BLaER1 treated with 17β-estradiol and CSF1 and Interleukin-3, amounts not matched to agents 10 nM and 100 nM (cell line): ENCODE measurements around the gene SKI.
A peak's percentile ranks its signal among the peaks of the same experiment; 100 is the strongest.

Experiments used
- H3K27ac ChIP-seq, 11 experiments: shearing (Covaris generic); formaldehyde crosslinking; 2 replicates each; pipeline ENCODE4 v1.8.1; 2022
- H3K27me3 ChIP-seq, 11 experiments: shearing (Covaris generic); formaldehyde crosslinking; 2 replicates each; pipeline ENCODE4 v1.8.1; 2022
- H3K36me3 ChIP-seq, 11 experiments: shearing (Covaris generic); formaldehyde crosslinking; 2 replicates each; pipeline ENCODE4 v1.8.1; 2022
- H3K4me1 ChIP-seq, 10 experiments: shearing (Covaris generic); formaldehyde crosslinking; 2 replicates each; pipeline ENCODE4 v1.8.1; 2022
- H3K4me2 ChIP-seq, 11 experiments: shearing (Covaris generic); formaldehyde crosslinking; 2 replicates each; pipeline ENCODE4 v1.8.1; 2022
- H3K4me3 ChIP-seq, 10 experiments: shearing (Covaris generic); formaldehyde crosslinking; 2 replicates each; pipeline ENCODE4 v1.8.1; 2022
- H3K9ac ChIP-seq, 11 experiments: shearing (Covaris generic); formaldehyde crosslinking; 2 replicates each; pipeline ENCODE4 v1.8.1; 2022
- H3K9me3 ChIP-seq, 11 experiments: shearing (Covaris generic); formaldehyde crosslinking; replicated peaks in 1 of 11; 2 replicates each; pipeline ENCODE4 v1.8.1; 2022
- H4K20me1 ChIP-seq, 11 experiments: shearing (Covaris generic); formaldehyde crosslinking; 2 replicates each; pipeline ENCODE4 v1.8.1; 2022
- Cebpa-rat ChIP-seq, 11 experiments: shearing (Covaris generic); IDR thresholded peaks; 2 replicates each; pipeline ENCODE4 v1.8.1; 2022

The SKI gene

DNA sequence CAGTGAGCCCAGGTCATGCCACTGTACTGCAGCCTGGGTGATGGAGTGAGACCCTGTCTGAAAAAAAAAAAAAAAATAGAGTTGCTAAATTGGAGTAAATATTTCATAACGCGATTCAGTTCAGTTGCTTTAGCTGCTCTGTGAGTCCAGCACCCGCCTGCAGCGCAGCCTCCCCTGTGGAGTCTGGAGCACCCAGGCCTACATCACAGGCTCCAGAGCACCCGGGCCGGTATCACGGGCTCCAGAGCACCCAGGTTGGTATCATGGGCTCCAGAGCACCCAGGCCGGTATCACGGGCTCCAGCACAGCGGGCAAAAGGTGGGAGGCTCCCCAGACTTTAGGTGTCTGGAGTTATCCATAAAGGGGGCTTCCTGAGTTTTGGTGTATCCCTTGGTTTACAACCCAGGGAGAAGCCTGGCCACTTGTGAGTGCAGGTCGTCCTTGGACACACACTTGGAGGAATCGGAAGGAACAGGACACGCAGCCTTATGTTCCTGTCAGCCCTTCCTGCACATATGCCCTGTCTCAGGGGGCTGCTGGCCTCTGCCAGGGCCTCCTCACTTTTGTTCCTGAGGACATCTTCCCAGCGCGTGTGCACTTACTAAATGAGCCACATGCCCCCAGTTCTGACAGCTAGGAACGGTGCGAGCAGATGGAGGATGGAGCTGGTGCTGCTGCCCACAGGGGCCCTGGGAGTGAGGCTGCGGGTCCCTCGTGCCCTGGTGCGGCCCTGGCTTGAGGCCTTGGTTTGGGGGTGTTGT, 25.1 kb downstream of the SKI start:
- Histone ChIP-seq H3K27ac (peak overlapping the region in 5 of 11 experiments; percentile 26 to 96 (median 88); a peak in 10 of 22 replicates), H3K4me3 (peak overlapping the region in 4 of 10 experiments; percentile 30 to 50 (median 40); a peak in 2 of 20 replicates), H3K9ac (no peak overlapping the region), H3K9me3 (peaks cover 19 to 49% (median 32%) of the 10 kb centered on the region in 11 experiments), H3K27me3 (no peaks in the 10 kb centered on the region), H4K20me1 (peaks cover 55 to 95% (median 91%) of the 10 kb centered on the region in 11 experiments), H3K4me1 (peaks cover 76 to 98% (median 93%) of the 10 kb centered on the region in 10 experiments), H3K36me3 (peaks cover 16 to 64% (median 30%) of the 10 kb centered on the region in 11 experiments; a peak in 20 of 22 replicates), H3K4me2 (peak overlapping the region in 10 of 11 experiments; percentile 49 to 80 (median 70); a peak in 14 of 22 replicates)
- no peak for TF ChIP-seq Cebpa-rat (IDR thresholded peaks at IDR 0.05)

DNA sequence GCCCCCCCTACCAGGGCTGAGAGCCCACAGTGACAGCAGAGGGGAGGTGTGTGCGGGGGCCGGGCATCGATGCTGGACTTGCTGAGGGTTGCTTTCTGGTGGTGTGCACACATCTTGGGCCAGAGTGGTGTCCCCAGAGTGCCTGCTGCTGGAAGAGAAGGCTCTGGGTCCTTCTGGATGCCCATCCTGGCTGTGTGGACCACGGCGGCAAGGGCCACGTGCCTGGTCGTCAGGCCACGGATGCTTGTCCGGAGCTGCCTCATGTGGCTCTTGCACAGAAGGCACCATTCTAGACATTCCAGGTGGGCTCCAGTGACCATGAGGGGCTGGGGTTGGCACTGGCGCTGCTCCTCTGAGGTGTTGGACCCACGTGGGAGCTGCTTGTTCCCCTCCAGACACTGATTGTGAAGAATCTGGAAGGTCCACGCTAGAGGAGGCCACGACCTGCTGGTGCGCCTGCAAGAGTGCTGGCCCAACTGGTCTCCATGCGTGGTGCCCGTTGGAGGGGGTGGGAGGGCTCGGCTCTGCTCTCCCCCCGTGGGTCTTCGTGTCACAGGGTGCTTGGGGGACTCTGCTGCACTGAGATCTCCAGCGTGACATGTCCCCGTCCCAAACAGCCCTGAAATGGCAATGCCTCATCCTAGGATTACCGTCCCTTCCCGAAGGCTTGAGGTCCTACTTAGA, 25.8 kb downstream of the SKI start:
- no peaks in the 10 kb centered on the region for H3K27me3 ChIP-seq
- H3K27ac ChIP-seq, result peak overlapping the region in 8 of 11 experiments; percentile 26 to 96 (median 82); a peak in 14 of 22 replicates
- H3K36me3 ChIP-seq, result peaks cover 16 to 65% (median 30%) of the 10 kb centered on the region in 11 experiments; a peak in 20 of 22 replicates
- H3K4me2 ChIP-seq, result peak overlapping the region; percentile 49 to 80 (median 69); a peak in 20 of 22 replicates
- peak overlapping the region in 1 of 11 experiments; percentile 74; a peak in 1 of 22 replicates for H3K9ac ChIP-seq
- H4K20me1 ChIP-seq, result peaks cover 55 to 95% (median 91%) of the 10 kb centered on the region in 11 experiments
- no peak for TF ChIP-seq Cebpa-rat (IDR thresholded peaks at IDR 0.05)
- H3K4me1 ChIP-seq, result peaks cover 83 to 98% (median 93%) of the 10 kb centered on the region in 10 experiments
- H3K4me3 ChIP-seq, result peak overlapping the region in 6 of 10 experiments; percentile 12 to 50 (median 34); a peak in 7 of 20 replicates
- peaks cover 19 to 49% (median 32%) of the 10 kb centered on the region in 11 experiments for H3K9me3 ChIP-seq

DNA sequence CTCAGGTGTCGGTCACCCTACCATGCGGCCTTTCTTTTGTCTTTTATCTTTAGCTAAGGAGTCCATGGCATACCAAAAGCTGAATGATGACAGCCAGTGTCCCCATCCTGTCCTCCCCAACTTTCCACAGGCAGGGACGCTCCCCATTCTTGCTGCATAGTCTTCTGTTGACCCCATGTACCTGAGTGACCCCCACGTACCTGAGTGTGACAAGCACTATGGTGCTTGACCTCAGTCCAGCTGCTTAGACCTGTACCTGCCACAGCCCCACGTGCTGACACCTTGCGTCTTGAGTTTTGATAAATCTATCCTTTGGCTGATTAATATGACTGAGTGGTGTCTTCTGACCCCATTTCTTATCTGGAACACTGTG, 26.9 kb downstream of the SKI start:
- H3K4me2 ChIP-seq, result peak overlapping the region; percentile 49 to 80 (median 69)
- no peak for TF ChIP-seq Cebpa-rat (IDR thresholded peaks at IDR 0.05)
- H3K4me1 ChIP-seq, result peaks cover 81 to 98% (median 92%) of the 10 kb centered on the region in 10 experiments
- peak overlapping the region; percentile 10 to 50 (median 28); a peak in 14 of 20 replicates for H3K4me3 ChIP-seq
- H3K27me3 ChIP-seq, result no peaks in the 10 kb centered on the region
- H3K9me3 ChIP-seq, result peaks cover 19 to 49% (median 32%) of the 10 kb centered on the region in 11 experiments
- peak overlapping the region; percentile 50 to 96 (median 83) for H3K27ac ChIP-seq
- H3K9ac ChIP-seq, result peak overlapping the region in 10 of 11 experiments; percentile 29 to 75 (median 50); a peak in 18 of 22 replicates
- H3K36me3 ChIP-seq, result peaks cover 16 to 65% (median 30%) of the 10 kb centered on the region in 11 experiments; a peak in 20 of 22 replicates
- peaks cover 55 to 95% (median 91%) of the 10 kb centered on the region in 11 experiments for H4K20me1 ChIP-seq

DNA sequence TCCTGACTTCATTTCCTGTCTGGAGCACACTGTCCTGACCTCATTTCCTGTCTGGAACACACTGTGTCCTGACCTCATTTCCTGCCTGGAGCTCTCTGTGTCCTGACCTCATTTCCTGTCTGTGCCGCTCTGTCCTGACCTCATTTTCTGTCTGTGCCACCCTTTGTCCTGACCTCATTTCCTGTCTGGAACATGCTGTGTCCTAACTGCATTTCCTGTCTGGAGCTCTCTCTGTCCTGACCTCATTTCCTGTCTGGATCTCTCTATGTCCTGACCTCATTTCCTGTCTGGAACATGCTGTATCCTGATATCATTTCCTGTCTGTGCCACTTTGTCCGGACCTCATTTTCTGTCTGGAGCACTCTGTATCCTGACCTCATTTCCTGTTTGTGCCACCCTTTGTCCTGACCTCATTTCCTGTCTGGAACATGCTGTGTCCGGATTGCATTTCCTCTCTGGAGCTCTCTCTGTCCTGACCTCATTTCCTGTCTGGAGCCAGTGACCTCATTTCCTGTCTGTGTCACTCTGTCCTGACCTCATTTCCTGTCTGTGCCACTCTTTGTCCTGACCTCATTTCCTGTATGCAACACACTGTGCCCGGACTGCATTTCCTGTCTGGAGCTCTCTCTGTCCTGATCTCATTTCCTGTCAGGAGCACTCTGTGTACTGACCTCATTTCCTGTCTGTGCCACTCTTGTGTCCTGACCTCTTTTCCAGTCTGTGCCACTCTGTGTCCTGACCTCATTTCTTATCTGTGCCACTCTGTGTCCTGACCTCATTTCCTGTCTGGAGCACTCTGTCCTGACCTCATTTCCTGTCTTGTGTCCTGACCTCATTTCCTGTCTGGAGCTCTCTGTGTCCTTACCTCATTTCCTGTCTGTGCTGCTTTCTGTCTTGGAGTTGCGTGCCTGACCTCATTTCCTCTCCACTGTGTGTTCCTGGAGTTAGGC, 27.6 kb downstream of the SKI start:
- peak in 4 of 11 experiments; percentile 13 to 68 (median 42); a peak in 5 of 22 replicates for TF ChIP-seq Cebpa-rat (IDR thresholded peaks at IDR 0.05)
- Histone ChIP-seq H3K27me3 (no peaks in the 10 kb centered on the region), H3K4me1 (peaks cover 74 to 96% (median 91%) of the 10 kb centered on the region in 10 experiments), H3K9ac (peak overlapping the region in 10 of 11 experiments; percentile 29 to 75 (median 50); a peak in 17 of 22 replicates), H3K36me3 (peaks cover 16 to 60% (median 30%) of the 10 kb centered on the region in 11 experiments; a peak in 20 of 22 replicates), H3K9me3 (peaks cover 19 to 49% (median 32%) of the 10 kb centered on the region in 11 experiments), H3K4me3 (peak overlapping the region in 8 of 10 experiments; percentile 10 to 50 (median 31); a peak in 8 of 20 replicates), H4K20me1 (peaks cover 55 to 95% (median 91%) of the 10 kb centered on the region in 11 experiments), H3K4me2 (peak overlapping the region; percentile 49 to 80 (median 69); a peak in 20 of 22 replicates), H3K27ac (peak overlapping the region; percentile 50 to 96 (median 83))

DNA sequence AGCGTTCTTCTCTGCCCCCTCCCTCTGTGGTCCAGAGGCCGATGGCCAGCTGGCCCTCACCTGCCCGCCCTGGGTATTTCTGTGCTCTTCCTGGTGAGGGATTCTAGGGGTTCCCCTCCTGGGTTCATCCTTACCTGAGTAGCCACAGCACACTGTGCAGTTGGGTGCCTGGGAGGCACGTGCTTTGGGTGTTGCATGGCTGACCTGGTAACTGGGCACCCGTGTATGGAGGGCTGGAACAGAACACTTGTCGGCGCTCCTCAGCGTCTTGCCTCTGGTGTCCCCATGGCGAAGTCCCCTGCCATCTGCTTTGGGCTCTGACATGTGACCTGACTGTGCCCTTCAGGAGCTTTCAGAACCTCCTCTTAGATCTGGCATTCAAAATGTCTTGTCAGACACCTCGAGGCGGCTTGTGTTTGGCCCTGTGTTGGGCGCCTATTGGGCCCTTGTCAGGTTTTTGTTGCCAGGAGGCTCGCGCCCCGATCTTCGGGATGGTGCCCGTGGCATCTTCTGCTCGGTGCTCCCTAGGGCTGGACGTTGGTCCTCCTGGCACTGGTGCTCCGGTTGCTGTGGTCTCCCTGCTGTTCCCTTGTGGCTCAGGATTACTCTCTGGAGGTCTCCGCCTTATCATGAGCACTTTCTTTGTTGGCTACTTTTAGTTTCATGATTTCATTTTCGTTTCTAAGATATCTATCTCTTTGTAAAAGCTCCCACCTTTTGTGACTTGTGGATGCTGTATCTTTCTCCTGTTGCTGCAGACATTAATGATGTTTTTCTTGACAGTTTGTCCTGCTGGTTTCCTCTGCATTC, 28.5 kb downstream of the SKI start:
- H3K9ac ChIP-seq, result peak overlapping the region in 8 of 11 experiments; percentile 29 to 75 (median 55); a peak in 12 of 22 replicates
- peak overlapping the region; percentile 26 to 71 (median 57) for H3K4me2 ChIP-seq
- H3K27me3 ChIP-seq, result no peaks in the 10 kb centered on the region
- TF ChIP-seq Cebpa-rat (IDR thresholded peaks at IDR 0.05), result no peak
- peaks cover 55 to 95% (median 91%) of the 10 kb centered on the region in 11 experiments for H4K20me1 ChIP-seq
- peaks cover 66 to 96% (median 91%) of the 10 kb centered on the region in 10 experiments for H3K4me1 ChIP-seq
- no peak overlapping the region for H3K4me3 ChIP-seq
- peak overlapping the region in 10 of 11 experiments; percentile 73 to 96 (median 84); a peak in 20 of 22 replicates for H3K27ac ChIP-seq
- peaks cover 16 to 52% (median 30%) of the 10 kb centered on the region in 11 experiments; a peak in 20 of 22 replicates for H3K36me3 ChIP-seq
- H3K9me3 ChIP-seq, result peaks cover 19 to 49% (median 32%) of the 10 kb centered on the region in 11 experiments

DNA sequence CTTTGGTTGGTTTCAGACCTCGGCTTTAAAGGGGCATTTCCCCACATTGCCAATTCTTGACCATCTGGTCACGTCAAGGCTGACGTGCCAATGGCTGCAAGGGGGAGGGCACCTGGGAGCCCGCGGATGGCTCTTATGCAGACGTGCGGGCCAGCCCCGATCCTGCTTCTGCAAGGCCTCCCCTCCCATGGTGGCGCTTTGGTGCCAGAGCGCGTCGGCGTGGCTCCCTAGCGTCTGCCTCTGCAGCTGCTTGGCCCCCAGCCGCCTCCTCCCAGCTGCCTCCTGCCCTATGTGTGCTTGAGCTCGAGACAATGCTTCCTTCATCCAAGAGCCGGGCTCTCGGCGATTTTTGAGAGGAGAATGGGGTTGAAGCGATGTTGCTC, 29.1 kb downstream of the SKI start:
- peak overlapping the region in 7 of 11 experiments; percentile 73 to 96 (median 84); a peak in 15 of 22 replicates for H3K27ac ChIP-seq
- peaks cover 52 to 95% (median 91%) of the 10 kb centered on the region in 11 experiments for H4K20me1 ChIP-seq
- peaks cover 60 to 93% (median 86%) of the 10 kb centered on the region in 10 experiments for H3K4me1 ChIP-seq
- H3K27me3 ChIP-seq, result no peaks in the 10 kb centered on the region
- TF ChIP-seq Cebpa-rat (IDR thresholded peaks at IDR 0.05), result no peak
- H3K9me3 ChIP-seq, result peaks cover 19 to 47% (median 32%) of the 10 kb centered on the region in 11 experiments
- no peak overlapping the region for H3K4me3 ChIP-seq
- peak overlapping the region; percentile 26 to 71 (median 57); a peak in 20 of 22 replicates for H3K4me2 ChIP-seq
- H3K36me3 ChIP-seq, result peaks cover 16 to 46% (median 28%) of the 10 kb centered on the region in 11 experiments; a peak in 20 of 22 replicates
- H3K9ac ChIP-seq, result peak overlapping the region in 3 of 11 experiments; percentile 67 to 75 (median 74); a peak in 3 of 22 replicates
